Stimulated activated naive CD4-positive, alpha-beta T cell treated with Interleukin-2 at 50 U/mL for 16 hours (primary cell): ENCODE data around the gene KIAA0232.
"Not testable (repeated sequence)": the region's sequence is repeated elsewhere in the genome, so short reads cannot be mapped to it uniquely, and the experiment has no call there.

Experiments used
- DNase-seq: peaks from one replicate; lab custom pipeline; 2025; lab: John Stamatoyannopoulos, UW

The KIAA0232 gene

GRCh38 chr4:6887591-6888371 lies 105.3 kb downstream of the KIAA0232 start:
- no peak for DNase-seq

DNA sequence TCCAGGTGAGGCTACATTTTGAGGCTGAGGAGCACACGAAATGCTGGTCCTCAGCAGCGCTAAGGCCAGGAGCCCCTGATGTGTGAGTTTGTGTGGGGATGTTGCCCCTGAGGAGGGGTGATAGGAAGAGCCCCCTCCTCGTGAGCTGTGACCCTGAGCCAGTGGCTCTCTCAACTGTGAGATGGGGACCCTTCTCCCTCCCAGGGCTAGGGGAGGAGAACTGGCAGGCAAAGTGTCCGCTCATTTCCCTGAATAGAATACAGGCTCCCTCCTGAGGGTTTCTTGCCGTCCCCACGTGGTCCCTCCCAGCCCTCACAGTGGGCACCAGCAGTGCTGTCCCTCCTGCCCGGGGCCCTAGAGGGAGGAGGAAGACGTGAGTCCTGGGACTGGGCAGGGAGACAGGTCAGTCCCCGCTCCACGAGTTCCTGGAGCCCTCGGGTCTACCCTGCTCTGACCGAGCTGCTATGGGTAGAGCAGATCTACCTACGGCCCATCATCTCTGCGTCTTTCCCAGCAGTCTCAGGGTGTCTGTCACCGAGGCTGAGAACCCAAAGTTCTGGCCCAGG lies 106.1 kb downstream of the KIAA0232 start:
- no peak for DNase-seq

DNA sequence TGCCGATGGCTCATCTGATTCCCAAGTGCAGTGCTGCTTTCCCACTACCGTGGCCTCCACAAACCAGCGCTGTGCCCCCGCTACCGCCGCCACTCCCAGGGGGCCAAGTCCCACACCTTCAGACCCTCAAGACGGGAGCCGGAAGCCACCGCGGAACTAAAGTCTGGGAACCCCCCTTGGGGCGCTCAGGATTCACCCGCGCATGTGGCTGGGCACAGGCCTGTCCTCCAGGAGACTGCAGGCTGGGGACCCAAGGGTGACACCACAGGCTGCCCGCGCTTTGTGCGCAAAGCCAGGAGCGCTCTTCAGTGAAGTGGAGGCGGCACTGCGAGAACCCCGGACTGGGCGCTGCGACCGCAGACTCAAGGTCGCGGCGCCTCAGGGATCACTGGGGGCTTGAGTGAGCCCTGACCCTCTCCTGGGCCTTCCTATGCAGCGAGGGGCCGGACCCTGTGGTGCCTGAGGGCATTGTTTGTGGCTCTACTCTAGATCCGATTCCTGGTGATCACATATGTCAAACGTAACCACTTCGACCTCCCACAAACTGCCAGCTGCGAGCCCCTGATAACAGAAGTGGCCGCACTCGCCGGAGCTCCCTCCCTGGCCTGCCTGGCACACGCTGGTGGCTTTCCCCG lies 106.7 kb downstream of the KIAA0232 start:
- DNase-seq, result no peak

DNA sequence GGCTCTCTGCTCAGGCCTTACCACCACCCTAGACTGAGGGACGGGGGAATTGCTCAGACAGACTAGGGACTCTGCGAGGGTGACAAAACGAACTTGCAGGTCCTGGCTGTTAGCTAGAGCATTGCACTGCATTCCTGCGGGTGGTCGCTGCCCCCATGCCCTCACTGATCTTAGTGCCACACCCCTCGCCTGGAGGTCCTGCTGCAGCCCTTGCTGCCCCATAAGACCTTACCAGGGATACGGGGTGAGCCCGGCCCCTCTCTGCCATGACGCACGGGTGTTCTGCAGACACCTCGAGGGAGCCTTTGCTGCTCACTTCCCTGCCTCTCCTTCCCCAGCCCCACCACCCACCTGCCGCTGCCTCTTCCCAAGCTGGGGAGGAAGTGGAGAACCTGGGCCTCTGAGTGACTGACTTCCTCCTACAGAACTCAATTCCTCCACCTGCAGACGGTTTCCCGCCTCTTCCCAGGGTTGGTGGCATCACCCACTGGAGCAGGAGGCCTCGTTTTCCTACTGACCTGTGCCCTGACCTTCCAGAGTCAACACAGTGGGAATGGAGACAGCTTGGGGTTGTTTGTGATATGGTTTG lies 107.3 kb downstream of the KIAA0232 start:
- DNase-seq, result no peak

DNA sequence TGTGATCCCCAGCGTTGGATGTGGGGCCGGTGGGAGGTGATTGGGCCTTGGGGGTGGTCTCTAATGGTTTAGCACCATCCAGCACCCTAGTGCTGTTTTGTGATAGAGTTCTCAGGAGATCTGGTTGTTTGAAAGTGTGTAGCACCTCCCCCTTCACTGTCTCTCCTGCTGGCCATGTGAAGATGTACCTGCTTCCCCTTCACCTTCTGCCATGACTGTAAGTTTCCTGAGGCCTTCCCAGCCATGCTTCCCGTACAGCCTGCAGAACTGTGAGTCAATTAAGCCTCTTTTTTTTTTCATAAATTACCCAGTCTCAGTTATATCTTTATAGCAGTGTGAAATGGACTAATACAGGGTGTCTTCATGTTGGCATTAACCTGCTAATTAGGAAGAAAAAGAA lies 107.8 kb downstream of the KIAA0232 start:
- no peak for DNase-seq

DNA sequence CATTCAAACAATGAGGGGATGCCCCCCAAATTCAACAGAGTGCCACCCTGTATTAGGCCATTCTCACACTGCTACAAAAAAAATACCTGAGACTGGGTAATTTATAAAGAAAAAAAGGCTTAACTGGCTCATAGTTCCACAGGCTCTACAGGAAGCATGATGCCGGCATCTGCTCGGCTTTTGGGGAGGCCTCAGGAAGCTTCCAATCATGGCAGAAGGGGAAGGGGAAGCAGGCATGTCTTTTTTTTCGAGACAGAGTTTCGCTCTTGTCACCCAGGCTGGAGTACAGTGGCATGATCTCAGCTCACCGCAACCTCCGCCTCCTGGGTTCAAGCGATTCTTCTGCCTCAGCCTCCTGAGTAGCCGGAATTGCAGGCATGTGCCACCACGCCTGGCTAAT lies 108.4 kb downstream of the KIAA0232 start:
- DNase-seq, result not testable (repeated sequence)

DNA sequence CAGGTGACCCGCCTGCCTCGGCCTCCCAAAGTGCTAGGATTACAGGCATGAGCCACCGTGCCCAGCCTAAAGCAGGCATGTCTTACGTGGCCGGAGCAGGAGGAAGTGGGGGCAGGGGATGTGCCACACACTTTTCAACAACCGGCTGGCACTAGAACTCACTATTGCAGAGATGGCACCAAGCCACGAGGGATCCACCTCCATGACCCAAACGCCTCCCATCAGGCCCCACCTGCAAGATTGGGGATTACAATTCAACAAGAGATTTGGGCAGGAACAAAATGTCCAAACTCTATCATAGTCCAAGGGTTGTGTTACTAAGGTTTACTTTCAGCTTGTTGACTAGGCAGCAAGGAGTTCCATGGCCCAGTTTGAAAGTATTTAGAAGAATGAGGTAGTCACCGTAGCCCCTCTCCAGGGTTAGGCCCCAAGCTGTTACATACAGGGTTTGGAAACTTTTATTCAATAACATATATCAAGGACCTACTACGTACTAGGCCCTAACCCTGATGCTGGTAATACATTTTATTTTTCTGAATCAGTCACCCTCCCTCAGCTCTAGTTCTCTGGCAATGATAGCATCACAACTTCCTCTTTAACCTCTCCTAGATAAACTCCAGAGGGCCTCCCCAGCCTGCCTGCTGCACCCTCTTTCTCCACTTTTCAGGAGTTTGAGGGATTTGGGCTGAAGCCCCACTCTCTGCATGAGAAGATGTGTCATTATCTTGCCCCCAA lies 109.1 kb downstream of the KIAA0232 start:
- no peak for DNase-seq

DNA sequence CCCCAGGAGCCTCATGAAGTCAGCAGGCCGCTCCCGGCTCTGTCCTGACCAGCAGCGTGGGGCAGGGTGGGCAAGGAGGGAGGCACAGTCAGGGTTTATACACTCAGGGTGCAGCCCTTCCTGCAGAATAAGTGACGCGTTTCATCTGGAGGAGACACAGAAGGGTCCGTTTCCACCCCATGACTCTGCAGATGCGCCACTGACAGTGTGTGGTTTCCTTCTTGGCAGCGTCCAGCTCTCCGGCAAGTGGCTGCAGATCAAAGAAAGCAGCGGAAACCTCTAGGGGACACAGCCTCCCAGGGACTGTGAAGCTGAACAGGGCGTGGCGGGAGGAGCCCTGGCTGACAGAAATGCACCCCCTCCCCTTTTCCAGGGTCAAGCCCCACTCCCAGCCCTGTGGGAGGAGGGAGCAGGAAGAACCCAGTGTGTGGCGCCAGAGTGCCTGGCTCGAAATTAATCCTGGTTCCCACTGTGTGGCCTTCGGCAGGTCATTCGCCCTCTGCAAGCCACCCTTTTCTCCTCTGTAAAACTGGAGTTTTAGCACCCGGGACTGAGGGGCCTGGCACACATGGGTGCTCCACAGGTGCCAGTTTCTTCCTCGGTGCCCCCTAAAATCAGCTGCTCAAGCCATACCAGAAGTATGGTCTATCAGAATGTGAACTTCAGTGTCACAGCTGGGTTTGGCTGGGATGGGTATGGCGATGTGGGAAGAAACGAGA lies 109.8 kb downstream of the KIAA0232 start:
- DNase-seq, result no peak

DNA sequence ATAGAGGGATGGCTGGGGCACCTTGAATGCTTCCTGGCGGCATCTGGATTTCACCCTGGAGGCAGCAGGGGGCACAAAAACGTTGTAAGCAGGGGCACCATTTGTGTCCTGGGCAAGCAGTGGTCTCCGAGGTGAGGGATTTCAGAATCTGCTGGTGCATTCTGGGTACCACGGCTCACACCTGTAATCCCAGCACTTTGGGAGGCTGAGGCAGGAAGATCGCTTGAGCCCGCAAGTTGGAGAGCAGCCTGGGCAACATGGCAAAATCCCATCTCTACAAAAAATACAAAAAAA lies 110.3 kb downstream of the KIAA0232 start:
- no peak for DNase-seq

GRCh38 chr4:6893449-6894085 lies 111.0 kb downstream of the KIAA0232 start:
- no peak for DNase-seq

DNA sequence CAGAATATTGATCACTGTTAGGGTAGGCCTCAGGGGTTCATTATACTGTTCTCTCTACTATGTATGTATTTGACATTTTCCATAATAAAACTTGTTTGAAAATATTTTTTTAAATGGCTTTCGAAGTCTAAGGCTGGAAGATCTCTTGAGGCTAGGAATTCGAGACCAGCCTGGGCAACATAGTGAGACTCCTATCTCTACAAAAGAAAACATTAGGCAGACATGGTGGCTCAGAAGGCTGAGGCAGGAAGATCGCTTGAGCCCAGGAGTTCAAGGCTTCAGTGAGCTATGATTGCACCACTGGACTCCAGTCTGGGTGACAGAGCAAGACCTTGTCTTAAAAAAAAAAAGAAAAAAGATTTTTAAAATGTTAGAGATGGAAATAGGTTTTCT lies 111.6 kb downstream of the KIAA0232 start:
- no peak for DNase-seq

- DNase-seq, result no peak
Measured at GRCh38 chr4:6894528-6895498, 112.3 kb downstream of the KIAA0232 start.

- no peak for DNase-seq
Measured at GRCh38 chr4:6896035-6896434, 113.5 kb downstream of the KIAA0232 start.

GRCh38 chr4:6898763-6899162 lies 116.2 kb downstream of the KIAA0232 start:
- DNase-seq, result no peak

- no peak for DNase-seq
Measured at GRCh38 chr4:6900181-6900812, 117.8 kb downstream of the KIAA0232 start.

DNA sequence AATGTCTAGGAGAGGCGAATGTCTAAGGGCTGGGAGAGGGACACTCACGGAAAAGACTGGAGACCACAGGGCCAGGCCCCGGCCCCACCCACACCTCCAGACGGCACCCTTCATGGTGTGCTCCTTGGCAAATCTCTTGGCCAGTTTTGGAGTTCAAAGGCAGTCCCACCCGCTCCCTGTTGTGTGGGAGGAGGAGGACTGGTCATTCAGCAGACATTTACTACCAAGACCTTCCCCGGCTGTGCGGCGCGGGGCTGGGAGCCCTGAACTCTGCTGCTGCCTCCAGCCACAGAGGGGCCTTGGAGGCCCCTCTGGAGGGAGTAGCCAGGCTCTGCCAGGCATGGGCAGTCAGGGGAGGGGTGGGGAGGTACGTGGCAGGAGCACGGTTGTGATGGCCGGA lies 118.4 kb downstream of the KIAA0232 start:
- DNase-seq, result no peak

DNA sequence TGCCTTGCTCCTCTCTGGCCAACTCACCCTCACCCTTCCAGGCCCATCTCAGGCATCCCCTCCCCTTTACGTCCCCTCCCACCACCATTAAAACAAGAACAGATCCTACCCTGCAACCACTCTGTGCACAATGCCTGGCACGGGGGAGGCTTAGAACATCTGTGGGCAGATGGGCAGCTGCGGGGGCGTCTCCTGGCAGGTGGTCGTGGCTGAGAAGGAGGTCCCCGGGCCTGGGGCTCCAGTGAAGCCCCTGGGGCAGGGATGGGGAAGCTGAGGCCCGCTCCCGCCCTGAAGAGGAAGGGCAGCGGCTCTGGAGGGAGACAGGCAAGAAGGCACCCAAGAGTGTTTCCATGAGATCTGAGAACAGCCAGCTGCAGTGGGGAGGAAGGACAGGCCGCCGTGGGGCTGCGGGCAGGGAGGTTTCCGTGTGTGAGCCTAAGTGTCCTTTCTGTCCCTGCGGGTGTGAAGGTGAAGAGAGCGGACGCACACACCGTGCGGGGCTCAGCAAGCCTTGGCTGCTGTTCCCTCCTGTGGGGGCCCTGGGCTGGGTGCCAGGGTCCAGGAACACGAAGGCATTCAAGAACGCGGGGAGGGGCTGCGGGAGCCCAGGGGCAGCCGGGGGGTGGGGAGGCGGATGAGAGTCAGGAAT lies 119.3 kb downstream of the KIAA0232 start:
- no peak for DNase-seq

- DNase-seq, result no peak
Measured at GRCh38 chr4:6902318-6903042, 120.0 kb downstream of the KIAA0232 start.
